Upper lobe of right lung (tissue), 1 donor: Measurements from ENCODE around the gene SLC39A11. TPM values are rescaled to one million over a fixed set of nuclear protein-coding genes. Genes with fewer than 3 reads are reported as not detected.
"Not testable (repeated sequence)": the region's sequence is repeated elsewhere in the genome, so short reads cannot be mapped to it uniquely, and the experiment has no call there.

Source experiments
- ATAC-seq: fragments of 200-7000 bp; cut with Tn5 transposase; one replicate; pipeline ENCODE4 v1.9.1; 2020; ENCODE audit warnings: mild to moderate bottlenecking, moderate library complexity
- DNase-seq: peaks from one replicate; pipeline ENCODE4 v3.0.0-alpha.2; 2020
- H3K27ac ChIP-seq: fragments of 200-600 bp; one replicate; pipeline ENCODE4 v1.8.0; 2022
- H3K27me3 ChIP-seq: fragments of 200-600 bp; one replicate; pipeline ENCODE4 v1.8.0; 2022; ENCODE audit warnings: mild to moderate bottlenecking
- H3K36me3 ChIP-seq: fragments of 200-600 bp; one replicate; pipeline ENCODE4 v1.8.0; 2022
- H3K4me1 ChIP-seq: fragments of 200-600 bp; one replicate; pipeline ENCODE4 v1.8.0; 2022
- H3K4me3 ChIP-seq: fragments of 200-600 bp; one replicate; pipeline ENCODE4 v1.8.0; 2022; ENCODE audit warnings: mild to moderate bottlenecking
- H3K9me3 ChIP-seq: fragments of 200-600 bp; one replicate; pipeline ENCODE4 v1.8.0; 2022
- intact Hi-C: fragments of 100-400 bp; cut with DNase I; formaldehyde crosslinking; loops from one replicate; pipeline ENCODE4 v1.11.0; 2022
- total RNA-seq: library from RNA; stranded (reverse); fragmentation: NEBNext Ultra II Directional; extraction: Animal tissue kit (Norgen Biotek cat#: 25700); gene quantifications from one replicate; pipeline ENCODE4 v1.2.1, GENCODE V29; 2021
- TF ChIP-seq, protein P1 (sequence below): fragments of 200-600 bp; IDR thresholded peaks from one replicate; pipeline ENCODE4 v1.8.0; 2022; ENCODE audit warnings: antibody characterized with exemption
- donor health status: DM: no; HTN: yes; CAD: no; lungs with severe emphysema.

Gene SLC39A11
- total RNA-seq, 1 donor from 2014 or later: 33.7 TPM

DNA sequence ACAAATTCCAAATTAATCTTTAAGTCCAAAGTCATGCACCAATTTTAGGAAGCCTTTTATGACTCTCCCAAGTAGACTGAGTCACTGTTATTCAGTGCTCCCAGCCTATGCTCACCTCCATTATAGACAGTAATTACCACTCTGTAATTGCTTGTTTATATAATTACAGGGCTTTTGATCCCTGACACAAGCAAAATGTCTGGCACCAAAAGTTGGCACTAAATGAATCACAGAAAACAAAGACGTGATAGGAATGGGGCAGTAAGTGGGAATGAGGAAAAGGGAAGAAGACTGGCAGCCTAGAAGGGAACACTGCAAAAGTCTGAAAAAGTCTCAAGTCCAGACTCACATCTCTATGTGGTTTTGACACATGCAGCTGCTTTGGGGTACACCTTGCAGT lies 94.1 kb downstream of the SLC39A11 start:
- no peak for DNase-seq
- intact Hi-C loops: no loop called here
- Histone ChIP-seq H3K36me3 (no peaks in the 10 kb centered on the region), H3K4me3 (no peak overlapping the region), H3K27me3 (no peaks in the 10 kb centered on the region), H3K27ac (no peak overlapping the region), H3K9me3 (no peaks in the 10 kb centered on the region), H3K4me1 (no peaks in the 10 kb centered on the region)
- no peak for ATAC-seq
- TF ChIP-seq, protein P1, sequence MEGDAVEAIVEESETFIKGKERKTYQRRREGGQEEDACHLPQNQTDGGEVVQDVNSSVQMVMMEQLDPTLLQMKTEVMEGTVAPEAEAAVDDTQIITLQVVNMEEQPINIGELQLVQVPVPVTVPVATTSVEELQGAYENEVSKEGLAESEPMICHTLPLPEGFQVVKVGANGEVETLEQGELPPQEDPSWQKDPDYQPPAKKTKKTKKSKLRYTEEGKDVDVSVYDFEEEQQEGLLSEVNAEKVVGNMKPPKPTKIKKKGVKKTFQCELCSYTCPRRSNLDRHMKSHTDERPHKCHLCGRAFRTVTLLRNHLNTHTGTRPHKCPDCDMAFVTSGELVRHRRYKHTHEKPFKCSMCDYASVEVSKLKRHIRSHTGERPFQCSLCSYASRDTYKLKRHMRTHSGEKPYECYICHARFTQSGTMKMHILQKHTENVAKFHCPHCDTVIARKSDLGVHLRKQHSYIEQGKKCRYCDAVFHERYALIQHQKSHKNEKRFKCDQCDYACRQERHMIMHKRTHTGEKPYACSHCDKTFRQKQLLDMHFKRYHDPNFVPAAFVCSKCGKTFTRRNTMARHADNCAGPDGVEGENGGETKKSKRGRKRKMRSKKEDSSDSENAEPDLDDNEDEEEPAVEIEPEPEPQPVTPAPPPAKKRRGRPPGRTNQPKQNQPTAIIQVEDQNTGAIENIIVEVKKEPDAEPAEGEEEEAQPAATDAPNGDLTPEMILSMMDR: no peak

DNA sequence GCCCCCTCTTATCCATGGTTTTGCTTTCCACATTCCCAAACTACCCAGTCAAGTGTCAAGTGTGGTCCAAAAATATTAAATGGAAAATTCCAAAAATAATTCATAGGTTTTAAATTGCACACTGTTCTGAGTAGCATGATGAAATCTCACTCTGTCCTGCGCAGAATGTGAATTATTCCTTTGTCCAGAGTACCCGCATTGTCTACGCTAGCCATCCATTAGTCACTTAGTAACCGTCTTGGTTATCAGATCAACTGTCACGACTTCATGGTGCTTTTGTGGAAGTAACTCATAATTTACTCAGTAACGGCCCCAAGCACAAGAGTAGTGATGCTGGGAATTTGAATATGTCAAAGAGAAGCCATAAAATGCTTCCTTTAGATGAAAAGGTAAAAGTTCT lies 94.9 kb downstream of the SLC39A11 start:
- H3K27ac ChIP-seq: no peak overlapping the region
- DNase-seq: no peak
- intact Hi-C loops: no loop called here
- TF ChIP-seq, protein P1: no peak
- H3K9me3 ChIP-seq: no peaks in the 10 kb centered on the region
- H3K4me3 ChIP-seq: no peak overlapping the region
- no peaks in the 10 kb centered on the region for H3K27me3 ChIP-seq
- ATAC-seq: no peak
- no peaks in the 10 kb centered on the region for H3K36me3 ChIP-seq
- H3K4me1 ChIP-seq: no peaks in the 10 kb centered on the region

DNA sequence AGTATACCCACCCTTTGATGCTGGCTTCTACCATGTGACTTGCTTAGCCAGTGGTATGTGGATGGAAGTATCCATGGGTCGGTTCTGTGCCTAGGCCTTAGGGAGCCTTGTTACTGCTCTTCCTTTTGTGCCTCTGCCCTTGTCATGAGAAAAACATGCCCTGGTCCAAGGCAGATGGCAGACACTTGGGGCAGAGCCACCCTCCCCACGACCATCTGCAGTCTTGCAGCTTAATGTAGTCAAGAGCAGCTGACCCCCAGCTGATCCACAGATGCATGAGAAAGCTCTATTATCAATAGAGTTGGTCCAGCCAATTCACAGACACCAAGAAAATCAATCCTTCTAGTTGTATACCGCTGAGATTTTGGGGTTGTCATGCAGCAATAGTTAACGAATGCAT lies 95.7 kb downstream of the SLC39A11 start:
- Histone ChIP-seq H3K27me3 (no peaks in the 10 kb centered on the region), H3K9me3 (no peaks in the 10 kb centered on the region), H3K4me1 (no peaks in the 10 kb centered on the region), H3K27ac (no peak overlapping the region), H3K36me3 (no peaks in the 10 kb centered on the region), H3K4me3 (no peak overlapping the region)
- TF ChIP-seq, protein P1: no peak
- intact Hi-C loops: no loop called here
- ATAC-seq: no peak
- DNase-seq: no peak

DNA sequence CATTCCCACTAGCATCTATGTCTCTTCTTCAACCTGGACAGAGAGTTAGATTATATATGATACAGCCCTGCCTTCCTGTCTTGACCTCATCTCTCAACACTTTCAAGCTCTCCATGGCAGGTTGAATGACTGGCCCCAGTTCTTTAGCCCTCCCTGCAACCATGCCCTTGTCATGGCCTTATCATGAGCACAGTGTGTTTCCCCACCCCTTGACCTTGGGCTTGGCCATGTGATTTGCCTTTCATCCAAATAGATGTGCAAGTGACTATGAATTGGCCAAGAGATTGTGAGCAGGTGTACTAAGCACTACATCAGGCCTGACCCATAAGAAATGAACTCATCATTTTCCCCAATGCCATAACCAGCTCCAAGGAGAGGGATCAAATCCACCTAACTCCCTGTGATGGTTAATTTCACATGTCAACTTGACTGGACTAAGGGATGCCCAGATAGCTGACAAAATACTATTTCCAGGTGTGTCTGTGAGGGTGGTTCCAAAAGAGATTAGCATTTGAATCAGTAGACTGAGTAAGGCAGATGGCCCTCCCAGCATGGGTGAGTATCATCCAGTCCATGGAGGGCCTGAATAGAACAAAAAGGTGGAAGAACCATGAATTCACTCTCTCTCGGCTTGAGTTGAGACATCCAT lies 97.4 kb downstream of the SLC39A11 start:
- Histone ChIP-seq H3K36me3 (no peaks in the 10 kb centered on the region), H3K9me3 (no peaks in the 10 kb centered on the region), H3K4me1 (no peaks in the 10 kb centered on the region), H3K27ac (no peak overlapping the region), H3K4me3 (no peak overlapping the region), H3K27me3 (no peaks in the 10 kb centered on the region)
- intact Hi-C loops: no loop called here
- TF ChIP-seq, protein P1: no peak
- DNase-seq (no peak), ATAC-seq (no peak)

DNA sequence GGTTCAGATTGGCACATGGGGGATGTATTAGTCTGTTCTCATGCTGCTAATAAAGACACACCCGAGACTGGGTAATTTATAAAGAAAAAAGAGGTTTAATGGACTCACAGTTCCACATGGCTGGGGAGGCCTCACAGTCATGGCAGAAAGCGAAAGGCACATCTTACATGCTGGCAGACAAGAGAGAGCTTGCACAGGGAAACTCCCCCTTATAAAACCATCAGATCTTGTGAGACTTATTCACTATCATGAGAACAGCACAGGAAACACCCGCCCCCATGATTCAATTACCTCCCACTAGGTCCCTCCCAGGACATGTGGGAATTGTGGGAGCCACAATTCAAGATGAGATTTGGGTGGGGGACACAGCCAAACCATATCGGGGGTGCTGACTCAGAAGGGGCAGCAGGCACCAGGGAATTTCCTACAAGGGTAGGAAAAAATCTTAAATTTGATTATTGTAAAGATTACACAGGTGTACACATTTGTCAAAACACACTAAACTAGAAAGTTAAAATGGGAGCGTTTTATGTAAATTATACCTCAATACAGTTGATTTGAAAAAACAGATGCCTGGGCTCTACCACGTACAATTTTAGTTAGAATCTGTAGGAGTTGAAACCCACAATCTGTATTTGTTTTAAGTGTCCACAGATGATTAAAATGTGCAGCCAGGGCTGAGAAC lies 99.6 kb downstream of the SLC39A11 start:
- intact Hi-C loops, H3K9me3 ChIP-seq, H3K36me3 ChIP-seq, DNase-seq, H3K27ac ChIP-seq, H3K27me3 ChIP-seq, H3K4me3 ChIP-seq, H3K4me1 ChIP-seq, ATAC-seq: not testable (repeated sequence)

DNA sequence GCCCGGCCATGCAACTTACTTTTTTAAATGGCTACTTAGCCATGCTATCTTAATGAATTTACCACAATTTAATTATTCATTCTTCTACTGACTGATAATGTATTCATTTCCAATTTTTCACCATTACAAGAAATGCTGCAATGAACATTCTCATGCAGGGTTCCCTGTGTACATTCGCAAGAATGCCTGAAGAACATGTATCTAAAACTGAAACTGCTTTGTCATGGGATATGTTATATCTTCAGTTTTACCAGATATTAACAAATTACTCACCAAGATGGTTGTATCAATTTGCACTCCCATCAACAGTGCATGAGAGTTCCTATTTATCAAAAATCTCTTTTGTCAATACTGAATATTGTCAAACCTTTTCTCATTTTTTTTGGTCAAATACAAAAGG lies 100.8 kb downstream of the SLC39A11 start:
- DNase-seq: no peak
- Histone ChIP-seq H3K27ac (no peak overlapping the region), H3K9me3 (no peaks in the 10 kb centered on the region), H3K4me3 (no peak overlapping the region), H3K36me3 (no peaks in the 10 kb centered on the region), H3K4me1 (no peaks in the 10 kb centered on the region), H3K27me3 (no peaks in the 10 kb centered on the region)
- no peak for ATAC-seq
- TF ChIP-seq, protein P1: no peak
- intact Hi-C loops: no loop called here
